HUES48 (cell line): ENCODE data around the gene PRSS22.

Source experiments
- H3K27ac ChIP-seq: one replicate; pipeline ENCODE4 v1.7.0; 2013; ENCODE audit warnings: low read depth, low read length, inconsistent platforms
- H3K27me3 ChIP-seq: 2 replicates; pipeline ENCODE4 v1.6.1; 2013; ENCODE audit warnings: mild to moderate bottlenecking, low read length; ENCODE audit not compliant: control insufficient read depth, insufficient read depth
- H3K36me3 ChIP-seq: 2 replicates; pipeline ENCODE4 v1.6.1; 2013; ENCODE audit warnings: low read length; ENCODE audit not compliant: control insufficient read depth, insufficient read depth
- H3K4me1 ChIP-seq: 2 replicates; pipeline ENCODE4 v1.6.1; 2013; ENCODE audit warnings: mild to moderate bottlenecking, low read length; ENCODE audit not compliant: control insufficient read depth, insufficient read depth
- H3K4me3 ChIP-seq: 2 replicates; pipeline ENCODE4 v1.5.1; 2013; ENCODE audit warnings: mild to moderate bottlenecking, low read depth, low read length
- H3K9ac ChIP-seq: 2 replicates; pipeline ENCODE4 v1.6.1; 2013; ENCODE audit warnings: mild to moderate bottlenecking, low read depth, low read length, moderate library complexity
- H3K9me3 ChIP-seq: 2 replicates; pipeline ENCODE4 v1.6.1; 2013; ENCODE audit warnings: low read length; ENCODE audit not compliant: control insufficient read depth, insufficient read depth

The PRSS22 gene

DNA sequence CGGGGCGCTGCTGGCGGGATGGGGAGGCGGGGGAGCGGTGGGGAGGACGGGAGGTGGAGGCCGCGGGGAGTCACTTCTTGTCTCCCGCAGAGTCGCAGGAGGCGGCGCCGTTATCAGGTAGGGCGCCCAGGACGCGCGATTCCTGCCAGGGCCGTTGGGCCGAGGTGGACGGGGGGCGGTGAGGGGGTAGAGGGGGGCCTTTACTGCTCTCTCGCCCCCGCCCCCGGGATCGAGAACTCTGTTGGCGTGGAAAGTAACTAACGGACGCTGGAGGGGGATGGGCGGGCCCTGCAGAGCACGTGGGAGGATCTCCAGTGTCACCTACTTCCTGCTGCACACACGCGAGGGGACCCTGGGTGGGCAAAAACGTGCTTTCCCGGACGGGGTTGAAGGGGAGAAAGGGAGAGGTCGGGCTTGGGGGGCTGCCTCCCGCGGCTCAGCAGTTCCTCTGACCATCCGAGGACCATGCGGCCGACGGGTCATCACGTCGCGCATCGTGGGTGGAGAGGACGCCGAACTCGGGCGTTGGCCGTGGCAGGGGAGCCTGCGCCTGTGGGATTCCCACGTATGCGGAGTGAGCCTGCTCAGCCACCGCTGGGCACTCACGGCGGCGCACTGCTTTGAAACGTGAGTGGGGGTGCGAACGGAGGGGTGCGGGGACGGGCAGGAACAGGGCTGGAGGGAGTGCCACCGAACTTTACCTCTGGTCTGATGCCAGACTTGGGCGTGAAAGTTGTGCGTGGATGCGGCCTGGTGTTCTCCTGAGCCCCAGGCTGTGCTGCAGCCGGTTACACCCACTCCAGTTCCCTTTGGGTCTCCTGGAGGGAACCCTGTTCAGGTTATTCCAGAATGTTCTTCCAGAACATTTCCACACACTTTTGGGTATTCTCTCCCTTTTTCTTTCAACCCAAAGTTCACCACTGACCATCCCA lies 40.4 kb downstream of the PRSS22 start:
- H3K9me3 ChIP-seq: no peaks in the 10 kb centered on the region
- no peak overlapping the region for H3K27ac ChIP-seq
- no peak overlapping the region for H3K4me3 ChIP-seq
- no peaks in the 10 kb centered on the region for H3K36me3 ChIP-seq
- H3K4me1 ChIP-seq: no peaks in the 10 kb centered on the region
- no peak overlapping the region for H3K9ac ChIP-seq
- no peaks in the 10 kb centered on the region for H3K27me3 ChIP-seq

DNA sequence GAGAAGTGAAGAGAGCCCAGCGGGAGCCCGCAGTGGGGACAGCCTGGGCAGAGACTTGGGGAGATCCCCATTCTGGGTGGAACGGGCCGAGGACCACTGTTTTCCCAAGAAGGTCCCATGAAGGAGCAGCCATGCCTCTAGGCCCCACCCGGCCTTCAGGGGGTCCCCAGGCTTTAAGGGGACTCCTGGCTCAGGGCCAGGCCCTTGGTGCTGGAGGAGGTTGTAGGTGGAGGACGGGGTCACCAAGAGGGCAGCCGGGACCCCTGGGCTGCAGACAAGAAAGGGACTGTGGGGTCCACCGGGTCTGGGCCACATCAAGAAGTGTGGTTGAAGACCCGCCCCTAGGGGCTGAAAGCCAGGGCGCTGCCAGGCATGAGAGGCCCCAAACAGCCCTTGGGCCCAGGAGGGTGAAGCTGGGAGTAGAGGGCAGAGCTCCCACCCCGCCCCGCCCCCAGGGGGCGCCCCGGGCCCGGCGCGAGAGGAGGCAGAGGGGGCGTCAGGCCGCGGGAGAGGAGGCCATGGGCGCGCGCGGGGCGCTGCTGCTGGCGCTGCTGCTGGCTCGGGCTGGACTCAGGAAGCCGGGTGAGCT lies 41.1 kb downstream of the PRSS22 start, which contains the start of gene PRSS21:
TSS of gene PRSS21 (plus strand) at position 487 of the 589 bp plus-strand sequence. CDS start at position 519, 32 bp downstream.
- H3K9ac ChIP-seq: no peak within 1 kb of the TSS
- no peak within 1 kb of the TSS for H3K27ac ChIP-seq
- no peaks in the 10 kb centered on the region for H3K27me3 ChIP-seq
- H3K4me1 ChIP-seq: no peaks in the 10 kb centered on the region
- H3K36me3 ChIP-seq: no peaks in the 10 kb centered on the region
- no peak within 1 kb of the TSS for H3K4me3 ChIP-seq
- no peaks in the 10 kb centered on the region for H3K9me3 ChIP-seq

DNA sequence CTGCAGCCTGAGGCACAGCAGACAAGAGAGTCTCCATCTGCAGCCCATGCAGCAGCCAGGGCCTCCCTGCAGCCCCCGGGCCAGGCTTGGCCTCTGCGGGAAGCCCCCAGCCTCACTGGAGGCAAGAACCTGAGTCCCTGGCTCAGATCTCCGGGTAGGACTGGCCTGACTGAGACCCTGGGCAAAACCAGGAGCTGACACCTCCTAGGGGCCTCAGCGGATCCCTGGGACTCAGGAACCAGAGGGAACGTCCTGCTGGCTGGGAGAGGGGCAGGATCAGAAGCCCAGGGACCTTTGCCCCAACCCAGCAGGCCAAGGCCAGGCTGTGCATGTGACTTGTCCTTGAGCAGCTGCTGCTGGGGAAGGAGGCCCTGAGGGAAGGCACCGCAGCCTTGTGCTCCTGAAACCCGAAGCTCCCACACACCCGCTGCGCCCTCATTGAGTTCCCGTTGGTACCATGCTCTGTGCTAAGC lies 42.6 kb downstream of the PRSS22 start:
- no peaks in the 10 kb centered on the region for H3K36me3 ChIP-seq
- no peak overlapping the region for H3K27ac ChIP-seq
- H3K9me3 ChIP-seq: no peaks in the 10 kb centered on the region
- H3K9ac ChIP-seq: no peak overlapping the region
- H3K4me1 ChIP-seq: no peaks in the 10 kb centered on the region
- H3K27me3 ChIP-seq: no peaks in the 10 kb centered on the region
- H3K4me3 ChIP-seq: no peak overlapping the region

DNA sequence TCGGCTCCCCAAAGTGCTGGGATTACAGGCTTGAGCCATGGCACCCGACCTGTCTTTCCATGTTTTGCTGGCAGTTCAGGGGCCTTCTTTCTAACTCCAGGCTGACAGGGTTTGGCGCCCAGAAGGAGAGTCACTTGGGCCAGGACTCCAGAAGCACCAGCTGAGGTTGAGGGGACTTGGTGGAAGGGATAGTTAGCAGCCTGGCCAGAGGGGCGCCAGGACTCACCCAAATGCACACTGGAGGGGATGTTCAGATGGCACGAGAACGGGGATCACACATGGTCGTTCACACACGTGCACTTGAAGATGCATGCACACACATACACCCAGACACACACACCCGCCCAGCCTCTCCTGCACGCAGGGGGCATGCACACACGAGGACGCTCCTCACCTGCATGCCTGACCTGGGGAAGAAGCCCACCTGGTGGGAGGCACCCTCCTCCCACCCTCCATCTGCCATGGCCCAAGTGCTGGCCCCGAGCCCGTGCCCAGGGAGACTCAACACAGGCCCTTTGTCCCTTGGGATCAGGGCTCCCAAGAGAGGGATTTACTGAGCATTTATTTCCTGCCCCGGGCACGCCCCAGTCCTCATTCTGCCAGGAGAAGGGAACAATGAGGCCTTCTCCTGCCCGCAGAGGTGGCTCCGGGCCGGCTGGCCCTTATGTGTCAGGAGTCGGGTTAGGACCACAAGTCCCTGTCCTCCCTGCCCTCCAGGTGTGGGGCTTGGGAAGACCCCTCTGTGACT lies 43.2 kb downstream of the PRSS22 start:
- Histone ChIP-seq H3K4me1 (no peaks in the 10 kb centered on the region), H3K27ac (no peak overlapping the region), H3K27me3 (no peaks in the 10 kb centered on the region), H3K4me3 (no peak overlapping the region), H3K36me3 (no peaks in the 10 kb centered on the region), H3K9me3 (no peaks in the 10 kb centered on the region), H3K9ac (no peak overlapping the region)

DNA sequence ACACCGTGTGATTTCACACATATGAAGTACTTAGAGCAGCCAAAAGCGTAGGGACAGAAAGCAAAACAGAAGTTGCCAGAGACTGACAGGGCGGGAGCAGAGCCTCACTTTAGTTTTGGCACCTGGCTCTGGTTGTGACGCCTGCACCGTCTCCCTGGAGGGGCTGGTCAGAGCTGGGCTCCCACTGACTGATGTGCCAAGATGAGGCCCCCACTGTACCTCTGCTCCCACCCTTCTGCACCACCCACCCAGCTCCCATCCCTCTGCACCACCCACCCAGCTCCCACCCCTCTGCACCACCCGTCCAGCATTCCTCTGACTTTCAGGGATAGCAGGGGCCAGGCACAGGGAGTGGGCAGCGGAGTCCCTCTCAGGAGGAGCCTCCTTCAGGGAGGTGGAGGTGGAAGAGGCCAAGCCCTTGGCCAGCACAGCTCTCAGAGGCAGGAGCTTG lies 44.2 kb downstream of the PRSS22 start:
- no peaks in the 10 kb centered on the region for H3K27me3 ChIP-seq
- no peak overlapping the region for H3K27ac ChIP-seq

DNA sequence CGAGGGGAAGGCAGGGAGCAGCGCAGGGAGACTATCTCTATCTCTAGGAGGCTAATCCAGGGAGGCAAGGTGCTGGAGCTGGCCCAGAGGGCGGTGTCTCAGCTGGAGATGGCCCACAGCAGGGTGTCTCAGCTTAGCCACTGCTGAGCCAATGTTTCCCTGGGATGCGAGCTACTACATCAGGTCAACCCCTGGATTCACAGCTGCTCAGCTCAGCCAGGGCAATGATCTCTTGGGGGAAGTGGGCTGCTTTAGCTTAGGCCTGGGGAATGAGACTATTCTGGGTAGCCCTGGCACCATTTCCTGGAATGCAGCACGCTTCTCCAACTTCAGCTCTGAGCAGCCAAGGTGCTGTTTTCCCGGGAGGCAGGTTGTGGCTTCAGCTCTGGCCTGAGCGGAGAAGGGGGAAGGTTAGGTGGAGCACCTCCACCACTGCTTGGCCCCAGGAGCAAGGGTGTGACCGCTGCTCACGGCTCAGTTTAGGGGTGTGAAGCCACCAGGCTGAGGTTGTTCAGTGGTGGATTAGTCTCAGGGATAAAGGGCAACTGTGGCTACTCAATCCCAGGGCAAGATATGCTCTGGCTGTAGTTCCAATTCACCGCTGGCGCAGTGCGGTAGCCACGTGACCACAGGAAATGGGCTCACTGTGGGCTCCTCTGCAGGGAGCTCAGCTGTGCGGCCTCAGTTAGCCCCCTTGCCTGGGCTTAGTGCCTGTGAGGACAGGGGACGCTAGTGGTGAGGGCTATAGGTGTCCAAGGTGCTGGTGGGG lies 46.1 kb downstream of the PRSS22 start:
- Histone ChIP-seq H3K4me1 (no peaks in the 10 kb centered on the region), H3K9ac (no peak overlapping the region), H3K36me3 (no peaks in the 10 kb centered on the region), H3K4me3 (no peak overlapping the region), H3K27me3 (no peaks in the 10 kb centered on the region), H3K9me3 (no peaks in the 10 kb centered on the region), H3K27ac (no peak overlapping the region)

More for the DNA sequence above, 44.2 kb downstream of the PRSS22 start:
- no peak overlapping the region for H3K9ac ChIP-seq
- no peaks in the 10 kb centered on the region for H3K36me3 ChIP-seq
- no peaks in the 10 kb centered on the region for H3K4me1 ChIP-seq
- no peaks in the 10 kb centered on the region for H3K9me3 ChIP-seq
- H3K4me3 ChIP-seq: no peak overlapping the region

DNA sequence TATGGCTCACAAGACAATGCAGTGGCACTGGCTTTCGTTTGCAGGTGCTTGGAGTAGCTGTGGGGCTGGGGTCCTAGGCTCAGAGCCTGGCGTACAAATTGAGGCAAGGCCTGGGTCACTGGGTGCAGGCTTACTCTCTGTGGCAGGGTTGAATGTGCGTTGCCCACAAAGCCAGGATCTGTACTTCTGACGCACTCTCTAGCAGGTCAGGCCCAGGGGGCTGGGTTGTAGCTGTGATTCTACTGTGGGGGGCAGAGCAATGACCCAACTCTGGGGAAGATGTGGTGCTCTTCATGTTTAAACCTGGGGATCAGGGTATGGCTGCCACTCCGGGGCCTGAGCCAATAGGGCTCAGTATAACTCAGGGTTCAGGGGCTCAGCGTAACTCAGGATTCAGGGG lies 47.3 kb downstream of the PRSS22 start:
- no peaks in the 10 kb centered on the region for H3K9me3 ChIP-seq
- no peaks in the 10 kb centered on the region for H3K36me3 ChIP-seq
- no peak overlapping the region for H3K4me3 ChIP-seq
- no peaks in the 10 kb centered on the region for H3K4me1 ChIP-seq
- H3K27ac ChIP-seq: no peak overlapping the region
- no peaks in the 10 kb centered on the region for H3K27me3 ChIP-seq
- no peak overlapping the region for H3K9ac ChIP-seq

DNA sequence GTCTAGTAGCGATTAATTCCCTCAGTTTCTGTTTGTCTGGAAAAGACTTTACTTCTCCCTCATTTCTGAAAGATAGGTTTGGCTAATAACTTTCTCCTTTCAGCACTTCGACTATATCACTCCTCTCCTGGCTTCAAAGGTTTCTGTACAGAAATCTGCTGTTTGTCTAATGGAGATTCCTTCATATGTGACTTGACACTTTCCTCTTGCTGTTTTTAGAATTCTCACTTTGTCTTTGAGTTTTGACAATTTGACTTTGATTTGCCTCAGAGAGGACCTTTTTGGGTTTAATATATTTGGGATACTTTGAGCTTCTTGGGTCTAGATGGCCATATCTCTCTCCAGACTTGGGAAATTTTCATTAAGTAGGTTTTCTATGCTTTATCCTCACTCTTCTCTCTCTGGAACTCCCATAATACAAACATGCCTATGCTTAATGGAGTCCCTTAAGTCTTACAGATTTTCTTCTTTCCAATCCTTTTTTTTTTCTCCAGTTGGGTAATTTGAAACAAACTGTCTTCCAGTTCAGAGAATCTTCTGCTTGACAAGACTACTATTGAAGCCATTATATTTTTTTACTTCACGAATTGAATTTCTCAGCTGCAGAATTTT lies 48.7 kb downstream of the PRSS22 start:
- no peak overlapping the region for H3K9ac ChIP-seq

DNA sequence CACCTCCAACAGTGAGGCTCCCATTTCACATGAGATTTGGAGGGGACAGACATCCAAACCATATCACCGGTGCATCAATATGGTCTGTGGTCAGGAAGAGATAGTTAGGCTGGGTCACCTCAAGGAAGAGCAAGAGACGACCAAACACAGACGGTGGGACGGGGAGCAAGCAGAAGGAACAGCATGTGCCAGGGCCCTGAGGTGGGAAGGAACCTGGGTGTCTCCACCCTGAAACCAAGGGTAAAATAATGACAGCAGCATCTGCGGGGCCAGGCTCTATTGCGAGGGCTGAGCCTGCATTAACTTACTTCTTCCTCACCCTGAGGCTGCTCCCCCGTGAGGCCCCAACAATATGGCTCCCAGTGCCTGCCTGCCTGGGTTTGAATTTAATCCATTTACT lies 49.8 kb downstream of the PRSS22 start:
- peaks cover 4% of the 10 kb centered on the region; the same call in 1 of the 2 replicates for H3K9me3 ChIP-seq
- no peak overlapping the region for H3K27ac ChIP-seq
- H3K27me3 ChIP-seq: no peaks in the 10 kb centered on the region
- H3K4me1 ChIP-seq: no peaks in the 10 kb centered on the region
- no peaks in the 10 kb centered on the region for H3K36me3 ChIP-seq
- no peak overlapping the region for H3K4me3 ChIP-seq
- H3K9ac ChIP-seq: no peak overlapping the region

More for the DNA sequence above, 48.7 kb downstream of the PRSS22 start:
- H3K27me3 ChIP-seq: no peaks in the 10 kb centered on the region
- no peaks in the 10 kb centered on the region for H3K4me1 ChIP-seq
- no peaks in the 10 kb centered on the region for H3K9me3 ChIP-seq
- H3K27ac ChIP-seq: no peak overlapping the region
- no peaks in the 10 kb centered on the region for H3K36me3 ChIP-seq
- no peak overlapping the region for H3K4me3 ChIP-seq

DNA sequence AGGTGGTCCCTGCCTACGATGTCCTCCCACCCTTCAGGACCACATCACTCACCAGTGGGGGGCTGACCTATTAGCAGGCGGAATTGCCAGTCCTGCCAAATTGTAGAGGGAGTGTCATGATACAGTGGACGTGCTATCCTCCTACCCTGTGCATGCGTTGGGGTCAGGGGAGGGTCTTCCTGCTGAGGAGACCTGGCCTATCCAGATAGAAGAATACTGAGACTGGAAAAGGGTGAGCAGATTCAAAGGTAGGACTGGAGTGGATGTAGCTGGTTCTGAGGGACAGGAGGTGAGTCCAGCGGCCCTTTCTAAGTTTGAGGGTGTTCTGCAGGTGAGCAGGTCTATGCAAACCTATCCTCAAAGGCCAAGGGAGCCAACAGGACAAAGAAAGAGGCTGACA lies 51.7 kb downstream of the PRSS22 start:
- H3K9ac ChIP-seq: no peak overlapping the region
- H3K4me1 ChIP-seq: no peaks in the 10 kb centered on the region
- no peak overlapping the region for H3K27ac ChIP-seq
- peaks cover 4% of the 10 kb centered on the region; the same call in 1 of the 2 replicates for H3K9me3 ChIP-seq
- H3K4me3 ChIP-seq: no peak overlapping the region
- no peaks in the 10 kb centered on the region for H3K27me3 ChIP-seq
- H3K36me3 ChIP-seq: no peaks in the 10 kb centered on the region
